ENCODE measurements around the gene C2CD4C.
"Not testable (repeated sequence)": the region's sequence is repeated elsewhere in the genome, so short reads cannot be mapped to it uniquely, and the experiment has no call there.

Gene C2CD4C

DNA sequence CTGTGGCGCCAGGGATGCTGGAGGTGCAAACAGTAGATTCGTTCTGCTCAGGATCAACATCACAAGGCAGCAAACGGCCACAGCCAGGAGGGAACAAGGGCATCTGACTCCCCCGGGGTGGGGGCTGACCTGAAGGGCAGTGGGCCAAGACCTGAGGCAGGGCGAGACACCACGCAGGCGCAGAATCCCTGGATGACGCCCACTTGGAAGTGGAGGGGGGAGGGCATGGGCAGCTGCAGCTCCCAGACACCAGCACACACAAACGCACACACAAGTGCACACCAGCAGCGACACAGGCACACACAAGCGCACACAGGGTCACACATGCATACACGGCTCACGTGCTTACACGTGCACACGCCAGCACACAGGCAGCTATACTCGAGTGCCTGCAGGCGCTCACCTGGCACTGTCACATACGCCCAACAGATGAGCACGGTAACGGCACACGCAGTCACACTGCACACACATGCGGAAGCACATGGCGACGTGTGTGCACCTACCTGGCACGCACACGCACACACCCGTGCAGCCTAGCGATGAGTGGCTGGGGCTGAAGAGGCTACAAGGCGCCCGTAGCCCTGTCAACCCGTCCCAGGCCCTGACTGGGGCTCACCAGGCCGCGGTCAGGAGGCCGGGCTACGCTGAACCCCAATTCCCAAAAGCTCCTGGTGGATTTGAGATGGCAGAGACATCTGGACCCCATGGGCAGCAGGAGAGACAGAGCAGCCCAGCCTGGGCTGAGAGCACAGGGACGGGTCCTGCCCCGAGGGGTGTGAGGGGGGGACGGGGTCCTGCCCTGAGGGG is 5.5 kb downstream of the C2CD4C start:
- DNase-seq (ENCODE audit: low read depth, low spot score) = no peak
- H3K4me3 ChIP-seq (ENCODE audit: low read length) = no peak overlapping the region

DNA sequence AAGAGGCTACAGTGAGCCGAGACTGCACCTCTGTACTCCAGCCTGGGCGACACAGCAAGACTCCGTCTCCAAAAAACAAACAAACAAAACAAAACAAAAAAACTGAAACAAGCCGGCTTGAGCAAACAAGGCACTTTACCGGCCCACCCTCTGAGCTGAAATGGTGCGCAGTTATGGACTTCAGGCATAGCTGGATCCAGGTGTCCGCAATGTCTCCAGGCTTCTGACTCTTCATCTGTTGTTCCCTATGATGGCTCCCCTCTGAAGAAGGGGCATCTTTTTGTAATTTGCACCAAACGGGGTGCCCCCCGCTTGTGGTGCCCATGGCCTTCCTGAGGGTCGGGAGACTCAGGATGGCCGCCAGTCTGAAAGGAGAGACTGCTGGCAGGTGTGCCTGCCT is 6.2 kb downstream of the C2CD4C start:
- no peak overlapping the region for H3K4me3 ChIP-seq (ENCODE audit: low read length)
- no peak for DNase-seq (ENCODE audit: low read depth, low spot score)

DNA sequence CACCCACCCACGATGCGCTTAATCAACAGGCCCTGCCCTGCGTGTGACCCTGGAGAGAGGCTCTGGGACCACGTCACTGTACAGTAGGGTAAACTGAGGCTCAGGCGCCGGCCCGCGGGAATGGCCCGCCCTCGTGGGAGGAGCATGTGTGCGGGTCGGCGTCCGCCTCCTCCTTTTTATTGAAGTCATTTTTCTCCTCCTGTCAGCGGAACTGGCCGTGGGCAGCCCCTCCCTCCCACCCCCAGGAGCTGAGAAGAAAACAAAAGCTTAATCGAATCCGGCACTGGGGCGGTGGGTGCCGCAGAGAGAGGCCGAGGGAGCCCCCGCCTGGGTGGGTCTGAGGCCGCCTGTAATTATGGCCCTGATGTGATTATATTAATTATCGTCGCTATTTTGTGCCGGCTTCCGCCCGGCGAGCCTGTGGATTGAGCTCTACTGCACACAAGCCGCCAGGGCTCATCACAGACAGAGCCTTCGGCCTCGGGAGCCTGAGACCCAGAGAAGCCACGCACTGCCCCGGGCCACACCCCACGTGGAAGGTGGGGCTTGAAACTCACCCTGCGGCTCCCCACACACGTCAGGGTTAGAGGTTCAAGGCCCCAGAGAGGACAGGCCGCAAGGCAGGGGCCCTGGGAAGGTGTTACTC is 7.0 kb downstream of the C2CD4C start:
- no peak overlapping the region for H3K4me3 ChIP-seq (ENCODE audit: low read length)
- no peak for DNase-seq (ENCODE audit: low read depth, low spot score)

DNA sequence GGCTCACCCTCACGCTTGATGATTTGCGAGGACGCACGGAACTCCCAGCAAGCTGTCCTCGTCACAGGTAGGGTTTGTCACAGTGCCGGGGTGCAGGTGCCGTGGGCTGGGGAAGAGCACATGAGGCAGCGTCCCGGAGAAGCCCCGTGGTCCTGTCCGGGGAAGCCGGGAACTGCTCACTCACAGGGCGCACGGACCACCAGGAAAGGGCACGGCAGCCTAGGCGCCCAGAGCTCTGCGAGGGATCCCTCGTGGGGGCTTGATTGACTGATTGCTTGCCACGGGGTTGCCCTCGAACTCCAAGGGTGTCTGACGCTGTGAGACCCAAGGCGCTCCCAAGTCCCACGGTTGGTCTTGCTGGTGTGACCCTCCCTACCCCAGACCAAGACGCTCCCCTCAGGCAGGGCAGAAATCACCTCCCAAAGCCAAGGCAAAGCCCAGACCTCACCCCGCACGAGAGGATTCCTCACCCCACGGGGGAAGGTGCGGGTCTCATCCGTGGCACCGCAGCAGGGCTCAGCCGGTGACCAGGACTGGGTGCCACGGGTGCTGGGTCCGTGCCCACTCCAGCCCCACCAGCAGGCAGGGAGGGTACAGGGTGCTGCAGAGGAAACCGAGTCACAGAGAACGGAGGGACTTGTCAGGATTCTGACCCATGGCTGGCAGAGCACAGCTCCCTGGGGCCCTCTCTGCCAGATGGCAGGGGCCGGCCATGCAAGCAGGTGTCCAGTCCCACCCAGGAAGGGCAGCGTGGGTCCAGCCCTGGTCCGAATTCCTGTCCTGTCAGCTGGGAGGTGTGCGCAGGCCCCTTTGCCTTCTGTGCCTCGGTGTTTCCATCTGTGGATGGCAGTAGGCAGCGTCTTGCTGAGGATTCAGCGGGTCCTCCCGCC is 7.7 kb downstream of the C2CD4C start:
- DNase-seq (ENCODE audit: low read depth, low spot score) = no peak
- no peak overlapping the region for H3K4me3 ChIP-seq (ENCODE audit: low read length)

DNA sequence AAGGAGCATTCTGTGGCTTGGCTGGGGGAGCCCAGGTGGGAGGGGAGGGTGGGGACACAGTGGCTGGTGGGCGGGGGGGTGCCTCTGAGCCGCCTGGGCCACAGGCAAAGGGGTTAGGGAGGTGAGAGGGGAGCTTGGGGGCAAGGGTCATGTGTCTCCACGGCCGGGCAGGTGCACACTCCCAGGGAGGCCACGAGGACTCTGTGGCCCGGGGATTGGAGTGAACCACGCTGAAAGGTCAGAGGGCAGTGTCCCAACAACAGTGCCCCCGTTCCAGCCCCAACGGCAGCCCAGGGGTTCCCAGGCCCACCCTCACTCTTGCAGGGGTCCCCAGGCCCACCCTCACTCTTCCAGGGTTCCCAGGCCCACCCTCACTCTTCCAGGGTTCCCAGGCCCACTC is 9.6 kb downstream of the C2CD4C start:
- H3K4me3 ChIP-seq (ENCODE audit: low read length) = no peak overlapping the region
- DNase-seq (ENCODE audit: low read depth, low spot score) = no peak

DNA sequence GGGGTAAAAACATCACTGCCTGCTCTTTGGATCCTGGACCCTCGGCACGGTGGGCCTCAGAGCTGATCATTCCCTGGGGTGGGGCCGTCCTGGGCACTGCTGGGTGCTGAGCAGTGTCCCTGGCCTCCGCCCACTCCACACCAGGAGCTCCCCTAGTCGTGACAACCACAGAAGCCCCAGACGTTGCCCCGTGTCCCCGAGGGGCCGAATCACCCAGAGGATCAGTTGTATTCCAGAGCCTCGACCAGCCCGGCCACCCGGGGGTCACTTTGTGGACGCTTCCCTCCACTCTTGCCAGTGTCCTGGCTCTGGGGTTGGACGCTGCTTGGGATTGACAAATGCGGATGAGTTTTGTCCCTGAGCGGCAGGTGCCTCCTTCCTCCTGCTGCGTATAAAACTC is 10.2 kb downstream of the C2CD4C start:
- DNase-seq (ENCODE audit: low read depth, low spot score) = no peak
- H3K4me3 ChIP-seq (ENCODE audit: low read length) = no peak overlapping the region

DNA sequence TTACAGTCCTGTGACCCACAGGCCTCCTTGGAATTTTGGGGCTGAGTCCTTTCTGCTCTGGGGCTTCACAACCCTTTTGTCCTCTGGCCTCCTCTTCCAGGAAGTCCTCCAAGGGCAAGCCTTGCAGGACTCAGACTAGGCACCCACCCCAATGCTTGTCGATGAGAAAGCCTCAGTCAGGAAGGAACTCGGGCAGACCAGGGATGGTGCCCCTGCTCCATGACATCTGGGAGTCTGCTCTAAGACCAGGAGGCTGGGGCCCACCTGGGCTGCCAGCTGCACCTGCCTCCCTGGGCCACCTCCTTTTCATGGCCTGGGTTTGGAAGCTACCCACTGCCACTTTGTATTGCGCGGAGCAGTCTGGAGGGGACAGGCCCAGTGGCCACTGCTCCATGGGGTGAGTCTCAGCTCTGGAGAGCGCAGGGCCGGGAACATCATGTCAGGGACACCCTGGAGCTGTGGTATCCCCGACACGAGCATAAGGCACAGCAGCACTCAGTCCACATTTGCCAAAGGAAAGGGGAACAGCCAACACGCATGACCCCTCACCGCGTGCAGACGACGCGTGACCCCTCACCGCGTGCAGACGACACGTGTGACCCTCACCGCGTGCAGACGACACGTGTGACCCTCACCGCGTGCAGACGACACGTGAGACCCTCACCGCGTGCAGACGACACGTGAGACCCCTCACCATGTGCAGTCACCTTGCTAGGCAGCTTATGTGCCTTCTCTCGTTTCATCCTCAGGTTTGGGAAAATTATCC is 10.8 kb downstream of the C2CD4C start:
- DNase-seq (ENCODE audit: low read depth, low spot score) = no peak
- no peak overlapping the region for H3K4me3 ChIP-seq (ENCODE audit: low read length)

DNA sequence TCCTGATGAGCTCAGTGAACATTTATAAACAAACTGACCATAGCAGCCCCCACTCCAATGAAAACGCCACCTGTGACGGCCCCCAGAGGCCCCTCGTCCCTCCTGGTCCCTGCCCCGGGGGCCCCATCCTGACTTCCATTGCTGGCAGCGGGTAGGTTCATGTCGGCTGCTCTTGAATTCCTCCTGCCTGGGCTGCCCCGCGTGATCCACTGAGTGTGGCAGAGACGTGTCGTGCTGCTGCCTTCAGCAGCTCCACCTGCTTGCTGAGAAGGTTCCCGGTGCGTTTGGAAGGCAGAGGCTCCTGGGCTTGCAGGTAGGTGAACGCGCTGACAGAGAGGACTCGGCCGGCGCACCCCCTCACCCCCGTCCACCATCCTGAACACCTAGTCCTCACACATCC is 11.6 kb downstream of the C2CD4C start:
- no peak overlapping the region for H3K4me3 ChIP-seq (ENCODE audit: low read length)
- DNase-seq (ENCODE audit: low read depth, low spot score) = no peak

DNA sequence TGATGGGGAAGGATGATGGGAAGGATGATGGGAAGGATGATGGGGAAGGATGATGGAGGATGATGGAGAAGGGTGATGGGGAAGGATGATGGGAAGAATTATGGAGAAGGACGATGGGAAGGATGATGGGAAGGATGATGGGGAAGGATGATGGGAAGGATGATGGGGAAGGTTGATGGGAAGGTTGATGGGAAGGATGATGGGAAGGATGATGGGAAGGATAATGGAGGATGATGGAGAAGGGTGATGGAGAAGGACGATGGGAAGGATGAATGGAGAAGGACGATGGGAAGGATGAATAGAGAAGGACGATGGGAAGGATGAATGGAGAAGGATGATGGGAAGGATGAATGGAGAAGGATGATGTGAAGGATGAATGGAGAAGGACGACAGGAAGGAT is 13.5 kb downstream of the C2CD4C start:
- no peak for DNase-seq (ENCODE audit: low read depth, low spot score)
- no peak overlapping the region for H3K4me3 ChIP-seq (ENCODE audit: low read length)

DNA sequence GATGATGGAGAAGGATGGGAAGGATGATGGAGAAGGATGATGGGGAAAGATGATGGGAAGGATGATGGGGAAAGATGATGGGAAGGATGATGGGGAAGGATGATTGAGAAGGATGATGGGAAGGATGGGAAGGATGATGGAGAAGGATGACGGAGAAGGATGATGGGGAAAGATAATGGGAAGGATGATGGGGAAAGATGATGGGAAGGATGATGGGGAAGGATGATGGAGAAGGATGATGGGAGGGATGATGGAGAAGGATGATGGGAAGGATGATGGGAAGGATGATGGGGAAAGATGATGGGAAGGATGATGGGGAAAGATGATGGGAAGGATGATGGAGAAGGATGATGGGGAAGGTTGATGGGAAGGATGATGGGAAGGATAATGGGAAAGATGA is 14.1 kb downstream of the C2CD4C start:
- not testable (repeated sequence) for DNase-seq (ENCODE audit: low read depth, low spot score); H3K4me3 ChIP-seq (ENCODE audit: low read length)

DNA sequence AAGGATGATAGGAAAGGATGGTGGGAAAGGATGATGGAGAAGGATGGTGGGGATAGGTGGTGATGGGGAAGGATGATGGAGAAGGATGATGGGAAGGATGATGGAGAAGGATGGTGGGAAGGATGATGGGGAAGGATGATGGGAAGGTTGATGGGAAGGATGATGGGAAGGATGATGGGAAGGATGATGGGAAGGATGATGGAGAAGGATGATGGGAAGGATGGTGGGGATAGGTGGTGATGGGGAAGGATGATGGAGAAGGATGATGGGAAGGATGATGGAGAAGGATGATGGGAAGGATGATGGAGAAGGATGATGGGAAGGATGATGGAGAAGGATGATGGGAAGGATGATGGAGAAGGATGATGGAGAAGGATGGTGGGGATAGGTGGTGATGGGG is 15.4 kb downstream of the C2CD4C start:
- not testable (repeated sequence) for DNase-seq (ENCODE audit: low read depth, low spot score); H3K4me3 ChIP-seq (ENCODE audit: low read length)

DNA sequence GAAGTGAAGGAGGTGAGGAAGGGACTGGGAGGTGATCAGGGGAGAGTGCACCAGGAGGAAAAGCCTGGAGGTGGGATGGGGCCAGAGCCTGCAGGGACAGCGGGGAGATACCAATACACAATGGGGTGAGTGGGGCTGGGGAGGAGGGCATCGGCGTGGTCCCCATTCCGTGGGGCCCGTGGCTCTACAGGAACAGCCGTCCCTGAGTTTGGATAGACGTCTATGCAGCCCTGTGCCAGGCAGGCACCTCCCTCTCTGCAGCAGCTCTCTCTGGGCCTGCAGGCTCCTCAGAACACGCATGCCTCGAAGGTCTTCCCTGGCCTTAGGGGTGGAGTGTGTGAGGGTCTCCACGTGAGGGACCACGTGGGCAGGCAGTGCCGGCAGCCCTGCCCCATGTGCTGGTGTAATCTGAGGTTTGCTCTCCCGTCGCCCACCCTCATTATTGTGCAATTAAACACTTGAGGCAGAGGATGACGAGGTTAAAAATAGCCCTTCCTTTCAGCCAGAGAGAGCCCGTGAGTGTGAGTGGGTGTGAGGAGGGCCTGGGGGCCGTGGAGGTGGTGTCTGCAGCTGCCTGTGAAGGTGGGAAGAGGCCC is 16.5 kb downstream of the C2CD4C start:
- no peak for DNase-seq (ENCODE audit: low read depth, low spot score)
- H3K4me3 ChIP-seq (ENCODE audit: low read length) = no peak overlapping the region

DNA sequence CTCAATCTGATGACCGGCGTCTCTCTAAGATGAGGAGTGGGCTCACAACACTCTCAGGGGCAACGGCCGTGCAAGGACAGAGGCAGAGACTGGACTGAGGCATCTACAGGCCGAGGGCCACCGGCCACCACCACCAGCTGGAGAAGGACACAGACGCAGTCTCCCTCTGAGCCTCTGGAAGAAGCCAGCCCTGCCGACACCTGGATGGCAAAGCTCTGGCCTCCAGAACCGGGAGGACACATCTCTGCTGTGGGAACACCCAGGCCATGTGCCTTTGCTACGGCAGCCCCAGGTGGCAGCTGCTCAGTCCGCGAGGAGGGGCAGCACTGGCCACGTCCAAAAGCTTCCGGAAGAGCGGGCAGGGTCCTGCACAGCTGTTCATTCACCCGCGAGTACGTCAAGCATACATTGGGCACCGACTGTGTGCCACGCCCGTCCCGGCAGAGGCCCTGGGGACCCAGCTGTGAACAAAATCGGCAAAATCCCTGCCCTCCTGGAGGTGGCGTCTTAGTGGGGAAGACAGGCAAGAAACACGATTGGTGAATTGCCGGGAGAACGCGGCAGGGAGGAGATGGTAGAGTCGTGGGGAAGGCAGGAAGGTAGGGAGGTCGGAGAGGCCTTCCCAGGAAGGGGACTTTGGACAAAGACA is 17.1 kb downstream of the C2CD4C start:
- no peak overlapping the region for H3K4me3 ChIP-seq (ENCODE audit: low read length)
- DNase-seq (ENCODE audit: low read depth, low spot score) = no peak

DNA sequence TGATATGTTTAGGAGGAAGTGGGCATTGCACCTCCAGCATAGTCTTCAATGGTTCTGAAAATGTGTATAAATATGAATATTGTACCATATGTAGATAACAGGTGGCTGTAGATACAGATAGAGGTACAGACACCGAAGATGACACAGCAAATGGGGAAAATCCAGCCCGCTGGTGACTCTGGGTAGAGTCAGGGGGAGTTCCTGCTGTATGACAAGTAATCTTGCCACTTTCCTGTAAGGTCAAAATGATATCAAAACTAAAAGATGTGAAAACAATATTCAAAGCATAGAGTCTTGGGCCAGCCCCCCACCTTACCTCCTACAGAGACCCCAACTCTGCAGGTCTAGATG is 17.8 kb downstream of the C2CD4C start:
- no peak overlapping the region for H3K4me3 ChIP-seq (ENCODE audit: low read length)
- no peak for DNase-seq (ENCODE audit: low read depth, low spot score)

DNA sequence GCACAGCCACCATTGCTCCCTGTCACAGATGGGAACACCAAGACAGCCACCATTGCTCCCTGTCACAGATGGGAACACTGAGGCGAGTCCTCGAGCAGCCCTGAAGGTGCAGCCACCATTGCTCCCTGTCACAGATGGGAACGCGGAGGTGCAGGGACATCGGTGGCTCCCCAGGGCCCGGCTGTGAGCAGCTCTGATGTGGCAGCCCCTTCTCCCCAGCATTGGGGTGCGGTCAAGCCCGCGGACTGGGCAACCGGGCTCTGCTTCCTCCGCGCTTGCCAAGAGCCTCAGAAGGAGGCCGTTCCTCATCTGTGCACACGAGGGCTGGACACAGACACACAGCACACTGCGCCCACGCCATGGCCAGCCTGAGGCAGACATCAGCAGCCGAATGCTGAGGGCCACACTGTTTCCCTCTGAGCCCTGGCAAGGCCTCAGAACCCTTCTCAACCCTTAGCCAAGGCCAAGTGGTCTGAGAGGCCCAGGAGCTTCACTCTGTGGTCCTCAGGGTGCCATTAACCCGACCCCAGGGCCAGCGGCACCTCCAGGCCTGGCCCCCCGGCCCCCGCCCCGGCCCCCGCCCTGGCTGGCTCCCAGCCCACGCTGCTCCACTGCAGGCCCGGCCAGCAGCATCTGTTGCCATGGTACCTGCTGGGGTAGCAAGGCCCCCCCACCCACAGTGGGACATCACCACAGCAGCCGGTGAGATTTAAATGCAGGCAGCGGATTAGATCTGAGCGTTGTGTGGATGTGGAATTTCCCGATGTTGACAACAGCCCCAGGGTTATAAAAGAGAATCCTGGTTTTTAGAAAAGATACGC is 18.4 kb downstream of the C2CD4C start:
- no peak for DNase-seq (ENCODE audit: low read depth, low spot score)
- no peak overlapping the region for H3K4me3 ChIP-seq (ENCODE audit: low read length)

DNA sequence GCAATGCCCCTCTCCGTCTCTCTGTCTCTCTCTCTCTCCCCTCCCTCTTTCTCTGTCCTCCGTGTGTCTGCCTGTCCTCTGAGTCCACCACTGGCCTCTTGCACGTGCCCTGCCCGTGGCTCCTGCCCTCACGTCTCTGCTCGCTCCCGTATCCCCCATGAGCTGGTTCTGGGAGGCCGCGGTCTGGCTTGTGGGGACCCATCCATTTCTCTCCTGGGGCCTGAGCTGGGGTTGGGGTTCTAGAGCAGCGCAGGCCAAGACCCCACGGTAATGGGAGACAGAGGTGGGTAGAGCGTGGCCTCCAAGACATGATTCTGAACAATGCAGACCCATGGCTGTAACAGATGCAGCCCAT is 19.0 kb downstream of the C2CD4C start:
- no peak overlapping the region for H3K4me3 ChIP-seq (ENCODE audit: low read length)
- DNase-seq (ENCODE audit: low read depth, low spot score) = no peak

DNA sequence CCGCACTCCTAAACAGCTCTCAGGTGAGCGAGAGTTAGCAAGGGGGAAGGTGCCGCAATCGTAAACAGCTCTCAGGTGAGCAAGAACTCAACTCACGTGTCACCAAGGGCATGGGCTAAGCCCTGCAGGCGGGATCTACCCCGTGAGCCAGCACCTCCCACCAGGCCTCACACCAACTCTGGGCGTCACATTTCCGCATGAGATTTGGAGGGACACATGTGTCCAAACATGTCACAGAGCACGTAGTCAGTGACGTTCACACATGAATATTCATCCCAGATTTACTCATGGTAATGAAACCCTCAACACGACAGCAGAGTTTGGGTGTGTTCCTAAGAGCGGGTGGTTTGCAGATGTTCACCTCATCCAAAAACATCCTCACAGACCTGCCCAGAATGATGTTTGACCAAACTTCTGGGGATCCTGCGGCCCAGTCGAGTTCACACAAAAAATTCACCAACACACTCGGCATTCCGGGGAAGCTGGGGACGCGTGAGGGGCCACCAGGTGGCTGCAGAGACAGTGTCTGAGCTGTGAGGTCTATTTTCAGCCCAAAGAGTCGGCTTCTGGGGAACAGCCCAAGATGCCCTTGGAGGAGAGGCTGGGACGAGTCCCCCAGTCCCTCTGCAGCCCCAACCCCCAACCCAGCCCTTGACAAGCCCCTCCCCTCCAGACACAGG is 19.6 kb downstream of the C2CD4C start:
- DNase-seq (ENCODE audit: low read depth, low spot score) = no peak

More for the DNA sequence above, 19.6 kb downstream of the C2CD4C start:
- H3K4me3 ChIP-seq (ENCODE audit: low read length) = no peak overlapping the region
